SK-N-SH treated with all-trans-retinoic acid at 6 μM for 48 hours (cell line): ENCODE measurements around the gene PAK2.

Source experiments
- ATAC-seq: fragments of 200-7000 bp; cut with Tn5 transposase; 3 replicates; pipeline ENCODE4 v1.9.1; 2020; ENCODE audit warnings: mild to moderate bottlenecking, moderate library complexity
- ARNTL ChIP-seq: fragments of 450-650 bp; formaldehyde crosslinking; IDR thresholded peaks from 2 replicates; pipeline ENCODE4 v1.5.0; 2020; ENCODE audit warnings: low read depth, mild to moderate bottlenecking, moderate library complexity, borderline replicate concordance
- BACH2 ChIP-seq: fragments of 250-450 bp; sonication (Bioruptor Pico); IDR thresholded peaks from 2 replicates; pipeline ENCODE4 v1.9.0; 2021; ENCODE audit warnings: mild to moderate bottlenecking, borderline replicate concordance
- CREB5 ChIP-seq: fragments of 250-450 bp; sonication (Bioruptor Pico); IDR thresholded peaks from 2 replicates; pipeline ENCODE4 v1.5.1; 2020; ENCODE audit warnings: low read depth, mild to moderate bottlenecking, moderate library complexity
- CSDC2 ChIP-seq: fragments of 250-450 bp; sonication (Bioruptor Pico); IDR thresholded peaks from 2 replicates; pipeline ENCODE4 v1.5.0; 2020; ENCODE audit warnings: mild to moderate bottlenecking, moderate library complexity
- ESRRG ChIP-seq: fragments of 250-450 bp; sonication (Bioruptor Pico); IDR thresholded peaks from 2 replicates; pipeline ENCODE4 v1.6.1; 2021; ENCODE audit warnings: mild to moderate bottlenecking
- GLIS3 ChIP-seq: fragments of 250-450 bp; sonication (Bioruptor Pico); IDR thresholded peaks from 2 replicates; pipeline ENCODE4 v1.5.0; 2020; ENCODE audit warnings: mild to moderate bottlenecking, moderate library complexity
- ISL1 ChIP-seq: fragments of 250-450 bp; sonication (Bioruptor Pico); IDR thresholded peaks from 2 replicates; pipeline ENCODE4 v2.1.2; 2022; ENCODE audit warnings: mild to moderate bottlenecking, moderate library complexity
- OSR1 ChIP-seq: fragments of 250-450 bp; sonication (Bioruptor Pico); IDR thresholded peaks from 2 replicates; pipeline ENCODE4 v1.8.0; 2022; ENCODE audit warnings: moderate library complexity, mild to moderate bottlenecking, inconsistent platforms
- PATZ1 ChIP-seq: fragments of 250-450 bp; sonication (Bioruptor Pico); IDR thresholded peaks from 2 replicates; pipeline ENCODE4 v1.8.0; 2020; ENCODE audit warnings: mild to moderate bottlenecking, moderate library complexity, borderline replicate concordance
- POU6F1 ChIP-seq: fragments of 250-450 bp; sonication (Bioruptor Pico); IDR thresholded peaks from 2 replicates; pipeline ENCODE4 v1.8.0; 2021; ENCODE audit warnings: low read depth, mild to moderate bottlenecking, moderate library complexity, borderline replicate concordance
- SNAI2 ChIP-seq: fragments of 250-450 bp; sonication (Bioruptor Pico); IDR thresholded peaks from 2 replicates; pipeline ENCODE4 v1.5.0; 2020; ENCODE audit warnings: mild to moderate bottlenecking, moderate library complexity
- TCF4 ChIP-seq: fragments of 250-450 bp; sonication (Bioruptor Pico); IDR thresholded peaks from 2 replicates; pipeline ENCODE4 v1.8.0; 2021; ENCODE audit warnings: mild to moderate bottlenecking, moderate library complexity, borderline replicate concordance
- TOX ChIP-seq: fragments of 250-450 bp; sonication (Bioruptor Pico); IDR thresholded peaks from 2 replicates; pipeline ENCODE4 v1.8.0; 2021; ENCODE audit warnings: mild to moderate bottlenecking, moderate library complexity, borderline replicate concordance
- TSHZ2 ChIP-seq: fragments of 250-450 bp; sonication (Bioruptor Pico); IDR thresholded peaks from 2 replicates; pipeline ENCODE4 v1.5.0; 2020; ENCODE audit warnings: mild to moderate bottlenecking, moderate library complexity
- ZC3H10 ChIP-seq: fragments of 250-450 bp; sonication (Bioruptor Pico); IDR thresholded peaks from 2 replicates; pipeline ENCODE4 v1.5.1; 2021; ENCODE audit warnings: mild to moderate bottlenecking, moderate library complexity
- ZFP3 ChIP-seq: fragments of 250-450 bp; sonication (Bioruptor Pico); IDR thresholded peaks from 2 replicates; pipeline ENCODE4 v1.5.0; 2020; ENCODE audit warnings: mild to moderate bottlenecking, moderate library complexity
- ZFP30 ChIP-seq: fragments of 450-650 bp; formaldehyde crosslinking; IDR thresholded peaks from 2 replicates; pipeline ENCODE4 v1.5.0; 2022; ENCODE audit warnings: mild to moderate bottlenecking, moderate library complexity
- ZNF565 ChIP-seq: fragments of 450-650 bp; formaldehyde crosslinking; conservative IDR thresholded peaks from 2 replicates; pipeline ENCODE4 v1.5.0; 2020; ENCODE audit warnings: low read depth, mild to moderate bottlenecking, moderate library complexity
- ZNF70 ChIP-seq: fragments of 450-650 bp; formaldehyde crosslinking; IDR thresholded peaks from 2 replicates; pipeline ENCODE4 v1.5.0; 2020; ENCODE audit warnings: mild to moderate bottlenecking, moderate library complexity
- ZNF8 ChIP-seq: fragments of 450-650 bp; formaldehyde crosslinking; IDR thresholded peaks from 2 replicates; pipeline ENCODE4 v1.5.0; 2020; ENCODE audit warnings: mild to moderate bottlenecking, moderate library complexity
- TF ChIP-seq, protein P1 (sequence below): fragments of 250-450 bp; sonication (Bioruptor Pico); IDR thresholded peaks from 2 replicates; pipeline ENCODE4 v1.5.1; 2021; ENCODE audit warnings: mild to moderate bottlenecking, moderate library complexity

The PAK2 gene

GRCh38 chr3:196792771-196793170 is 53.1 kb downstream of the PAK2 start (continued):
- TF ChIP-seq, protein P1, sequence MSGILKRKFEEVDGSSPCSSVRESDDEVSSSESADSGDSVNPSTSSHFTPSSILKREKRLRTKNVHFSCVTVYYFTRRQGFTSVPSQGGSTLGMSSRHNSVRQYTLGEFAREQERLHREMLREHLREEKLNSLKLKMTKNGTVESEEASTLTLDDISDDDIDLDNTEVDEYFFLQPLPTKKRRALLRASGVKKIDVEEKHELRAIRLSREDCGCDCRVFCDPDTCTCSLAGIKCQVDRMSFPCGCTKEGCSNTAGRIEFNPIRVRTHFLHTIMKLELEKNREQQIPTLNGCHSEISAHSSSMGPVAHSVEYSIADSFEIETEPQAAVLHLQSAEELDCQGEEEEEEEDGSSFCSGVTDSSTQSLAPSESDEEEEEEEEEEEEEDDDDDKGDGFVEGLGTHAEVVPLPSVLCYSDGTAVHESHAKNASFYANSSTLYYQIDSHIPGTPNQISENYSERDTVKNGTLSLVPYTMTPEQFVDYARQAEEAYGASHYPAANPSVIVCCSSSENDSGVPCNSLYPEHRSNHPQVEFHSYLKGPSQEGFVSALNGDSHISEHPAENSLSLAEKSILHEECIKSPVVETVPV (CRISPR knock-in tag): no peak
- no peak for TF ChIP-seq TOX (CRISPR knock-in tag)
- no peak for TF ChIP-seq TCF4
- TF ChIP-seq ZNF8 (CRISPR knock-in tag): no peak
- TF ChIP-seq BACH2: no peak
- TF ChIP-seq ZFP3 (CRISPR knock-in tag): no peak
- TF ChIP-seq ZC3H10 (CRISPR knock-in tag): no peak

DNA sequence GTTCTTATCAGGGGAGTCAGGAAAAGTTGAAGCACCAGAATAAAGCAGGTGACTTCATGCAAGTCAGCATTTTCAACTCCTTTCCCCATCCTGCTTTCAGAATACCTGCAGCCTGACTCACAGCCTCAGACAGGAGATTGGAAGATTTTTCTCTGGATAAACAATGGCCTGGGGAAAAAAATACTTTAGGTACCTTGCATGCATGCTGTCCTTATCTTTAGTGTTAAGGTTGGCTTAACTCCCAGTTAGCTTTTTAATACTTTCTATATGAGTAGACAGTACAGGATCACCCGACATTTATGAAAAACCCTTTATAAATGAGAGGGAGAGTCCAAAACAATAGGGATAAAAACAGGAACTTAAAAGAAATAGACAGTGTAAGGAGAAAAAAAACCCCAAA is 53.6 kb downstream of the PAK2 start:
- ATAC-seq: peak; percentile 91
- TF ChIP-seq, protein P1 (CRISPR knock-in tag): no peak
- no peak for TF ChIP-seq POU6F1
- TF ChIP-seq ZNF8 (CRISPR knock-in tag): no peak
- no peak for TF ChIP-seq ZC3H10 (CRISPR knock-in tag)
- no peak for TF ChIP-seq CSDC2 (CRISPR knock-in tag)
- peak; percentile 74 for TF ChIP-seq ISL1 (CRISPR knock-in tag)
- no peak for TF ChIP-seq OSR1 (CRISPR knock-in tag)
- TF ChIP-seq TSHZ2 (CRISPR knock-in tag): no peak

DNA sequence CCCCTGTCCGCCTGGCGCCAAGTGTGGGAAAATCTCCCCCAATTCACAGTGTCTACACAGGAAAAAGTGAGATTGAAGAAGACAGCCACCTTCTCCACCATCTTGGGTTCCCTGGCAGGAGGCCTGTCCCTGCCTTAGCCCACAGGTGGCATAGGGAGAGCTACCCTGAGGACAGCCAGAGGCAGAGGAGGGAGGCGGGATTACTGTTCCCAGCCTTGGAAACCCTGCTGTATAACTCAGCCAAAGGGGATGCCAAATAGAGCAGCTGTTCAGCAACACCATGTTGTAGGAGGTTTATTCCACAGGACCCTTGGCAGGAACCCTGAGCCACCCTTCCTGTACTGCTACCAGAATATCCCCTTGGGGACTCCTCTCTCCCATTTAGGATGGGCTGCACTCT is 54.8 kb downstream of the PAK2 start:
- ATAC-seq: no peak
- TF ChIP-seq CREB5: no peak
- no peak for TF ChIP-seq BACH2
- no peak for TF ChIP-seq ARNTL (CRISPR knock-in tag)
- TF ChIP-seq ZFP30 (CRISPR knock-in tag): no peak
- no peak for TF ChIP-seq ZFP3 (CRISPR knock-in tag)
- no peak for TF ChIP-seq ESRRG (CRISPR knock-in tag)
- TF ChIP-seq POU6F1: no peak
- no peak for TF ChIP-seq GLIS3 (CRISPR knock-in tag)
- no peak for TF ChIP-seq TOX (CRISPR knock-in tag)
- TF ChIP-seq SNAI2 (CRISPR knock-in tag): no peak
- no peak for TF ChIP-seq PATZ1 (CRISPR knock-in tag)
- TF ChIP-seq ZNF565 (CRISPR knock-in tag): no peak
- no peak for TF ChIP-seq OSR1 (CRISPR knock-in tag)
- TF ChIP-seq ZNF70 (CRISPR knock-in tag): no peak
- TF ChIP-seq ZC3H10 (CRISPR knock-in tag): no peak
- TF ChIP-seq ISL1 (CRISPR knock-in tag): no peak
